Measurements from ENCODE around the gene PSMC3. TPM values are rescaled to one million over a fixed set of nuclear protein-coding genes. Genes with fewer than 3 reads are reported as not detected.

Gene PSMC3
- 73.3 and 106 TPM in 2 replicates for total RNA-seq

DNA sequence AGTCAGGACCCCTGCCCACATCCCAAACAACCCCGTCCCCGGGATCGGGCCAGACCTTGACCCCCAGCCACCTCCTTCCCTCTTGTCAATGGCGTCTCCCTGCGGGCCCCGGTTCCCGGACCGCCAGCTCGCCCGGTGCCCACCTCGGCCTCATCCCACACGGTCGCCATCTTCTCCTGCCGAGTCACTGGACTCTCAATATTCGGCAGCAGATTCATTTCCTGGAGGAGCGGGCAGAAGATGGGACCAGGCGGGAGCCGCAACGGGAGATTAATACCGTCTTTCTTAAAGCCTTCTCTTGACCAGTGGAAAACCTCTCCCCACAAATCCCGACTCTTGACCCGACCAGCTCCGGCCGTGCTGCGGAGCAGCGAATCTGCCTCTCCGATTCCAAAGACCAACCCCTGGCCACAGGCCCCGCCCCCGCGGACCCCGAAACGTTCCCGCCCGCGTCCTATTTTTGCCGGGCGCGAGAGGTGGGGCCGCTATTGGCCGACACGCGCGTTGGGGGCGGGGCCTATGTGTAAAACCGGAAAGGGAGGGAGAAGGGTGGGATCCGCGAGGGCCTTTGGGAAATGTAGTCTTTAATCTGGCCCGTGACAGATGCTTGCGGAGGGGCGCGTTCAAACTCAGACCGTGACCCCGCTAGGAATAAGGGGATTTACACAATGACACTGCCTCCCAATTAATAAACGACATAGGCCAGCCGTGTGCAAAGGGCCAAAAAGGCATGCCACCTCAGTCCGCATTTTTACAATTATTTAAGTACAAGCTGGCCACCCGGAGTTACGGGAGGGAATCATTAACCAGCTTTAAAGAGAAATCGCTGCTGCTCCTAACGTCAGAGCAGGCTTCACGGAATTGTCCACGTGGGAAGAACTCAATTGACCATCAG is at the start of gene PSMC3:
Gene PSMC3, minus strand, starts transcription at position 378 of the 895 bp plus-strand sequence. Its CDS starts 160 bp downstream, at position 218.

GRCh38 chr11:47448566-47449427 is 22.6 kb upstream of the PSMC3 start, which contains the start of gene RAPSN:
TSS of gene RAPSN (minus strand) at chr11:47449136. CDS start at chr11:47448964, 172 bp downstream.

DNA sequence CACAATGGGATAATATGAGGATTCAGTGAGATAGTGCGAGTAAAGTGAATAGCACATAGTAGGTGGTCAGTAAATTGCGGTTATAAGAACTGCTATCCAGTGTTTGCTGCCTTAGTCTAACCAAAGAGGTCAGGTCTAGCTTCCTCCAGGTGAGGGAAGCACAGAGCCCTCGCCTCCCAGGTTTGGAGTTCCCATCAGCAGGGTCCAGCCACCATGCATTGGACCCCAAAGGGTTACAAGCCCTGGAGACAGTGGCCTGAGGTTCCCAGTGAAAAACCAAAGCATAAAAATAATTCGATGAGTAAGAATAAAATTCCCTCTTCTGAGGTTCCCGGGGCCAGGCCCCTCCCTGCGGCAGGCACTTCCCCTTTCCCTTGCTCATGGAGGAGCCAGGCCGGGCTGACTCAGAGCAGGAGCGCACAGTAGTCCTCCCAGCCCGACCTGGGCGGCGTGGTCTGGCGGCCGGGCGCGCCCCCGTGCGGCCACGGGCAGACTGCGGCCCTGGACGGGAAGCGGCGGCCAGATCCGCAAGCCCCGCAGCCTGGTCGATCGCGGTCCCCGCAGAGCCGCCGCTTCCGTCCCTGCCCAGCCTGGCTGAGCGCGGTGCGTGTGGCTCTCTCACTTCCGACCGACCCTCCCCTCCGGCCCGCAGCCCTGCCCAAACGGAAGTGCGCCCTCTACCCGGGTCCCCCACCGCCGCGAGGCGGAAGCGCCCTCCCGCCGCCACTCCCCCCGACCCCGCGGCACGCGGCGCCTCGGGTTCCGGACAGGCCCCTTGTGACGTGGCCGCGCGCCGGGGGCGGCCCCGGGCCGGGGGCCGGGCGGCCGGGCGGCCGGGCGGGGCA is 18.3 kb downstream of the PSMC3 start, which contains the start of gene SLC39A13:
Gene SLC39A13, plus strand, starts transcription at position 845 of the 845 bp plus-strand sequence. CDS start 1,505 bp downstream, outside the sequence.

DNA sequence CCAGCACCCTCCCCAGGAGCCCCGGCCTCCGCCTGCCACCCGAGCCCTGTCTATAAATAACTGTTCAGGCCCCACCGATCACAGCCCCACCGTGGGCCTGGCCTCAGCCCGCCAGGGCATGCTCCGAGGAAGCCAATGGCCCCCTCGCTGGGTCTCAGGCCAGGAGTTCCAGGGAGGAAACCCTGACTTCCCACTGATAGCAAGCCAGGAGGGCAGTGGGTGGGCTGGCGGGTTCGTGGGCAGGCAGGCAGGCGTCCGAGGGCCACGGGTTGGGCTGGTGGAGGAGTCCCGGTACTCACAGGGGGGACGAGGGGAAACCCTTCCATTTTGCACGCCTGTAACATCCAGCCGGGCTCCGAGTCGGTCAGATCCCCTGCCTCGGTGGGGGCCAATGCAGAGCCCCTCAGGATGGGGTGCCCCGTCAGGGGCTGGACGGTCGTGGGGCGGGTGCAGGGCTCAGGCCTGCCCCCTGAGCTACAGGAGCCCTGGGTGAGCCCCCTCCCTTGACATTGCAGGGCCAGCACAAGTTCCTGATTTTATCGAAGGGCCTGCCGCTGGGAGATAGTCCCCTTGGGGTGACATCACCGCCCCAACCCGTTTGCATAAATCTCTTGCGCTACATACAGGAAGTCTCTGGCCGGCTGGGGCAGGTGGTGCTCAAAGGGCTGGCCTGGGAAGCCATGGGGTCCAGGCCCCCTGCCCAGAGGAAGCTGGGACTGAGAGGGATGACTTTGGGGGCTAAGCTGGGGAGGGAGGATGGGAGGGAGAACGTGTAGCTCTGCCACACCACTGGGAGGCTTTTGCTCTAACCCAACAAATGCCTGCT is 48.0 kb downstream of the PSMC3 start, which contains the start of gene SPI1:
Gene SPI1, minus strand, starts transcription at position 538 of the 826 bp plus-strand sequence. Its CDS starts 194 bp downstream, at position 344.

Other genes with a start within 250 kb of the PSMC3 start
- 106 and 119 TPM in 2 replicates for gene ARFGAP2, start 249.6 kb downstream of the PSMC3 start, total RNA-seq
- 49.2 and 96.3 TPM in 2 replicates for gene PACSIN3, start 240.0 kb downstream of the PSMC3 start, total RNA-seq
- 27.7 and 62.4 TPM in 2 replicates for gene DDB2, start 211.5 kb downstream of the PSMC3 start, total RNA-seq
- gene ACP2, start 177.6 kb downstream of the PSMC3 start, total RNA-seq, result 10.2 and 16.1 TPM in 2 replicates
- gene NR1H3, start 168.4 kb downstream of the PSMC3 start, total RNA-seq, result 9.6 and 10.4 TPM in 2 replicates
- 8.2 and 9.4 TPM in 2 replicates for gene MADD, start 156.3 kb downstream of the PSMC3 start, total RNA-seq
- not detected in 2 replicates for gene MYBPC3, start 73.7 kb downstream of the PSMC3 start, total RNA-seq
- gene SPI1, start 47.9 kb downstream of the PSMC3 start, total RNA-seq, result not detected in 2 replicates
- 29.4 and 35.7 TPM in 2 replicates for gene SLC39A13, start 17.8 kb downstream of the PSMC3 start, total RNA-seq
- 0.24 TPM in 1 of 2 replicates, not detected in the other for gene RAPSN, start 22.7 kb upstream of the PSMC3 start, total RNA-seq
- gene CELF1, start 126.7 kb upstream of the PSMC3 start, total RNA-seq, result 65.0 and 90.6 TPM in 2 replicates
- gene PTPMT1, start 139.2 kb upstream of the PSMC3 start, total RNA-seq, result 156 and 168 TPM in 2 replicates
- gene KBTBD4, start 152.5 kb upstream of the PSMC3 start, total RNA-seq, result 12.8 and 14.9 TPM in 2 replicates
- 64.8 and 67.0 TPM in 2 replicates for gene NDUFS3, start 152.6 kb upstream of the PSMC3 start, total RNA-seq
- gene FAM180B, start 160.2 kb upstream of the PSMC3 start, total RNA-seq, result not detected in 2 replicates
- gene C1QTNF4, start 168.0 kb upstream of the PSMC3 start, total RNA-seq, result 0.43 TPM in 1 of 2 replicates, not detected in the other
- 66.3 and 76.6 TPM in 2 replicates for gene MTCH2, start 216.1 kb upstream of the PSMC3 start, total RNA-seq